K562 (cell line): ENCODE measurements around the gene ERBB3. TPM values are rescaled to one million over a fixed set of nuclear protein-coding genes. Genes with fewer than 3 reads are reported as not detected.

Source experiments
- BCL6 ChIP-seq: fragments of 250-450 bp; sonication (Bioruptor Pico); IDR thresholded peaks from 2 replicates; pipeline ENCODE4 v1.4.0; 2020
- CBX5 ChIP-seq: IDR thresholded peaks from 2 replicates; pipeline ENCODE4 v1.6.1; 2014; ENCODE audit warnings: low read depth, borderline replicate concordance
- CHCHD3 ChIP-seq: fragments of 250-450 bp; sonication (Bioruptor Pico); IDR thresholded peaks from 2 replicates; pipeline ENCODE4 v2.1.2; 2022; ENCODE audit warnings: mild to moderate bottlenecking
- DDX20 ChIP-seq: fragments of 450-650 bp; IDR thresholded peaks from 2 replicates; pipeline ENCODE4 v1.6.1; 2016; ENCODE audit warnings: missing genetic modification characterization, low read depth, mild to moderate bottlenecking, missing compliant biosample characterization, moderate library complexity
- EGR1 ChIP-seq: fragments of 450-650 bp; conservative IDR thresholded peaks from 2 replicates; pipeline ENCODE4 v1.6.1; 2017; ENCODE audit warnings: mild to moderate bottlenecking
- HSF4 ChIP-seq: fragments of 250-450 bp; sonication (Bioruptor Pico); IDR thresholded peaks from 2 replicates; pipeline ENCODE4 v2.1.2; 2022; ENCODE audit warnings: mild to moderate bottlenecking, moderate library complexity, borderline replicate concordance
- NFE2 ChIP-seq: IDR thresholded peaks from 2 replicates; pipeline ENCODE4 v1.6.1; 2014; ENCODE audit warnings: antibody characterized with exemption, low read depth
- NUFIP1 ChIP-seq: fragments of 450-650 bp; IDR thresholded peaks from 2 replicates; pipeline ENCODE4 v1.6.1; 2018; ENCODE audit not compliant: partially characterized antibody
- PYGO2 ChIP-seq: fragments of 450-650 bp; IDR thresholded peaks from 2 replicates; pipeline ENCODE4 v1.6.1; 2016; ENCODE audit warnings: mild to moderate bottlenecking, missing genetic modification characterization, moderate library complexity, missing compliant biosample characterization
- RFX7 ChIP-seq: fragments of 250-450 bp; sonication (Bioruptor Pico); IDR thresholded peaks from 2 replicates; pipeline ENCODE4 v1.5.1; 2021; ENCODE audit warnings: mild to moderate bottlenecking
- RNF2 ChIP-seq: sonication (generic); IDR thresholded peaks from 2 replicates; pipeline ENCODE4 v1.6.1; 2016
- SMARCC2 ChIP-seq: fragments of 450-650 bp; IDR thresholded peaks from 2 replicates; pipeline ENCODE4 v1.6.1; 2017; ENCODE audit warnings: antibody characterized with exemption, moderate library complexity, mild to moderate bottlenecking, low read depth
- SRSF9 ChIP-seq: fragments of 200-400 bp; formaldehyde crosslinking; IDR thresholded peaks from 2 replicates; pipeline ENCODE4 v1.6.1; 2017; ENCODE audit warnings: low read depth, low read length, borderline replicate concordance
- ZBTB1 ChIP-seq: sonication (generic); formaldehyde crosslinking; IDR thresholded peaks from 2 replicates; pipeline ENCODE4 v1.8.1; 2023; ENCODE audit warnings: missing genetic modification reagents, low read depth, mild to moderate bottlenecking, borderline replicate concordance
- polyA plus RNA-seq, 8 experiments: library from polyadenylated mRNA; depleted of rRNA in 4 of 8; stranded (reverse) in 5 of 8; unstranded in 3 of 8; fragments of >200 nt; fragmentation: Nextera tagmentation in 2 of 8; fragmentation: Illumina TruSeq in 1 of 8; extraction: Ambion mirVana in 2 of 8; extraction: Trizol in 1 of 8; gene quantifications; 2 replicates each; pipeline versions ENCODE4 v1.2.1 to v1.2.3, GENCODE V29; 2011 to 2014; ENCODE audit warnings: inconsistent platforms in 1 of 8, missing spikeins in 1 of 8
- total RNA-seq, 7 experiments: library from RNA; depleted of rRNA in 6 of 7; stranded (reverse); fragments of >200 nt in 6 of 7; fragmentation: Illumina TruSeq in 2 of 7; extraction: Trizol in 2 of 7; gene quantifications; 2 replicates each; pipeline versions ENCODE4 v1.2.1 to v1.2.3, GENCODE V29; 2011 to 2021; ENCODE audit warnings: low replicate concordance in 1 of 7
- TF ChIP-seq, protein P1 (sequence below): fragments of 200-800 bp; sonication (Bioruptor generic); IDR thresholded peaks from 2 replicates; pipeline ENCODE4 v1.6.1; 2017; ENCODE audit warnings: missing genetic modification characterization, missing compliant biosample characterization
- TF ChIP-seq, protein P2 (sequence below), 2 experiments: fragments of 450-650 bp in 1 of 2; IDR thresholded peaks; 2 replicates each; pipeline ENCODE4 v1.6.1; 2011 to 2017; ENCODE audit warnings: low read depth in 2 of 2, antibody characterized with exemption in 1 of 2, borderline replicate concordance in 1 of 2, low read length in 1 of 2, mild to moderate bottlenecking in 1 of 2, mixed read lengths in 1 of 2; ENCODE audit not compliant: control insufficient read depth in 1 of 2
- TF ChIP-seq, protein P3 (sequence below): fragments of 250-450 bp; sonication (Bioruptor Pico); IDR thresholded peaks from 2 replicates; pipeline ENCODE4 v1.8.0; 2021; ENCODE audit warnings: borderline replicate concordance, mild to moderate bottlenecking, moderate library complexity; ENCODE audit not compliant: poor library complexity, severe bottlenecking
- TF ChIP-seq, protein P4 (sequence below): fragments of 450-650 bp; IDR thresholded peaks from 2 replicates; pipeline ENCODE4 v1.6.1; 2018; ENCODE audit warnings: mild to moderate bottlenecking, low read depth; ENCODE audit not compliant: partially characterized antibody

The ERBB3 gene
- total and polyA plus RNA-seq, 9 of the 15 experiments (the other 6 are each of a cell fraction or from before 2014, with no cell fraction given), result 1.5 to 5.4 (median 3.8) TPM

DNA sequence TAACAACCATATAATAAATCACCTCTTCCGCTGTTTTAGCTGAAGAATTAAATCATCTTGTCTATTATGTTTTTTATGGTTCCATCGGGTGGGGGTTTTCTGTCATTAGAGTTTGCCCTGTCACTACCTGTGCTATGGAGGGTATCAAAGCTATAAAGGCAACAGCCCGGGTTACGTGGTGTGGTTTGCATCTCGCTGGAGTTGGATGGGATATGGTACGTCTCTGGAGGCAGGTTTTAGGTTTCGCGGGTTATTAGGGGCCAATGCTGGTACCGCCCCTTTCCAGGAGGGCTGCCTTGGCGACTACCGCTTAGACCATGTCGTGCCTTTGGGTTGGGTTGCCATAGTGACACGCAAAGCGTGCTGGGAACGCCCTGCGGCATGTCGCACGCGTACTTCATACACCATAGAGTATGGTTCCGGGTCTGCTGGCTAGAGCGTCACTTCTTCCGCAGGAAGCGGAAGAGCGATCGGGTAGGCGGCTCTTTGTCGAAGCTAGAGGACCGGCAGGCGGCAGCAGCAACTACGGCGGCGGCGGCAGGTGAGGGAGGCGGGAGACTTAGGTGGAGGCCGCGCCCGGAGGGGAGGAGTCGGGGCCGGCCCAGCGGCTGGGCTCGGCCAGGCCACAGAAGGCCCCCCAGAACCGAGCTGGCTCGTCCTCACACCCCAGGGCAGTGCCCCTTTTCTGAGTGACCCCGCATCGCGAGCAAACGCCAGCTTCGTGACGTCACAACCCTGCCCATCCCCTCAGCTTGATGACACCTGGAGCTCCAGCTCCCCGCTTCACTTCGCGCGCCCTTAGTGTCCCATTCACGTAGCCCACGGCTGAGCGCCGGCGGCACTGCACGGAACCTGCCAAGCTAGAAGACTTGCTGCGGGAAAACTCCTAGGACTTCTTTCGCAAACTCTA is 38.1 kb downstream of the ERBB3 start, which contains the start of gene ZC3H10 (continued):
- TF ChIP-seq, protein P1, sequence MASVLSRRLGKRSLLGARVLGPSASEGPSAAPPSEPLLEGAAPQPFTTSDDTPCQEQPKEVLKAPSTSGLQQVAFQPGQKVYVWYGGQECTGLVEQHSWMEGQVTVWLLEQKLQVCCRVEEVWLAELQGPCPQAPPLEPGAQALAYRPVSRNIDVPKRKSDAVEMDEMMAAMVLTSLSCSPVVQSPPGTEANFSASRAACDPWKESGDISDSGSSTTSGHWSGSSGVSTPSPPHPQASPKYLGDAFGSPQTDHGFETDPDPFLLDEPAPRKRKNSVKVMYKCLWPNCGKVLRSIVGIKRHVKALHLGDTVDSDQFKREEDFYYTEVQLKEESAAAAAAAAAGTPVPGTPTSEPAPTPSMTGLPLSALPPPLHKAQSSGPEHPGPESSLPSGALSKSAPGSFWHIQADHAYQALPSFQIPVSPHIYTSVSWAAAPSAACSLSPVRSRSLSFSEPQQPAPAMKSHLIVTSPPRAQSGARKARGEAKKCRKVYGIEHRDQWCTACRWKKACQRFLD (CRISPR knock-in tag), result no peak; the same call in 1 of the 2 replicates
- TF ChIP-seq DDX20 (tag) (no peak), EGR1 (no peak; the same call in 1 of the 2 replicates), HSF4 (no peak), ZBTB1 (CRISPR knock-in tag) (0 out of 2 replicates have a peak, but pooled peaks have one; percentile 50), SMARCC2 (no peak), BCL6 (0 out of 2 replicates have a peak, but pooled peaks have one; percentile 8), NUFIP1 (no peak), RNF2 (peak; percentile 72), CBX5 (no peak), NFE2 (0 out of 2 replicates have a peak, but pooled peaks have one; percentile 1), RFX7 (CRISPR knock-in tag) (peak; percentile 94), PYGO2 (tag) (no peak), SRSF9 (no peak), CHCHD3 (no peak)
- TF ChIP-seq, protein P2, sequence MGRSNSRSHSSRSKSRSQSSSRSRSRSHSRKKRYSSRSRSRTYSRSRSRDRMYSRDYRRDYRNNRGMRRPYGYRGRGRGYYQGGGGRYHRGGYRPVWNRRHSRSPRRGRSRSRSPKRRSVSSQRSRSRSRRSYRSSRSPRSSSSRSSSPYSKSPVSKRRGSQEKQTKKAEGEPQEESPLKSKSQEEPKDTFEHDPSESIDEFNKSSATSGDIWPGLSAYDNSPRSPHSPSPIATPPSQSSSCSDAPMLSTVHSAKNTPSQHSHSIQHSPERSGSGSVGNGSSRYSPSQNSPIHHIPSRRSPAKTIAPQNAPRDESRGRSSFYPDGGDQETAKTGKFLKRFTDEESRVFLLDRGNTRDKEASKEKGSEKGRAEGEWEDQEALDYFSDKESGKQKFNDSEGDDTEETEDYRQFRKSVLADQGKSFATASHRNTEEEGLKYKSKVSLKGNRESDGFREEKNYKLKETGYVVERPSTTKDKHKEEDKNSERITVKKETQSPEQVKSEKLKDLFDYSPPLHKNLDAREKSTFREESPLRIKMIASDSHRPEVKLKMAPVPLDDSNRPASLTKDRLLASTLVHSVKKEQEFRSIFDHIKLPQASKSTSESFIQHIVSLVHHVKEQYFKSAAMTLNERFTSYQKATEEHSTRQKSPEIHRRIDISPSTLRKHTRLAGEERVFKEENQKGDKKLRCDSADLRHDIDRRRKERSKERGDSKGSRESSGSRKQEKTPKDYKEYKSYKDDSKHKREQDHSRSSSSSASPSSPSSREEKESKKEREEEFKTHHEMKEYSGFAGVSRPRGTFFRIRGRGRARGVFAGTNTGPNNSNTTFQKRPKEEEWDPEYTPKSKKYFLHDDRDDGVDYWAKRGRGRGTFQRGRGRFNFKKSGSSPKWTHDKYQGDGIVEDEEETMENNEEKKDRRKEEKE (IDR thresholded peaks at IDR 0.05; ENCODE audit: borderline replicate concordance in 1 of 2, control insufficient read depth in 1 of 2, low read depth in 2 of 2, low read length in 1 of 2), result peak; percentile 80 to 92; a peak in 2 of 4 replicates
- TF ChIP-seq, protein P3, sequence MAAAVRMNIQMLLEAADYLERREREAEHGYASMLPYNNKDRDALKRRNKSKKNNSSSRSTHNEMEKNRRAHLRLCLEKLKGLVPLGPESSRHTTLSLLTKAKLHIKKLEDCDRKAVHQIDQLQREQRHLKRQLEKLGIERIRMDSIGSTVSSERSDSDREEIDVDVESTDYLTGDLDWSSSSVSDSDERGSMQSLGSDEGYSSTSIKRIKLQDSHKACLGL, result no peak
- TF ChIP-seq, protein P4, sequence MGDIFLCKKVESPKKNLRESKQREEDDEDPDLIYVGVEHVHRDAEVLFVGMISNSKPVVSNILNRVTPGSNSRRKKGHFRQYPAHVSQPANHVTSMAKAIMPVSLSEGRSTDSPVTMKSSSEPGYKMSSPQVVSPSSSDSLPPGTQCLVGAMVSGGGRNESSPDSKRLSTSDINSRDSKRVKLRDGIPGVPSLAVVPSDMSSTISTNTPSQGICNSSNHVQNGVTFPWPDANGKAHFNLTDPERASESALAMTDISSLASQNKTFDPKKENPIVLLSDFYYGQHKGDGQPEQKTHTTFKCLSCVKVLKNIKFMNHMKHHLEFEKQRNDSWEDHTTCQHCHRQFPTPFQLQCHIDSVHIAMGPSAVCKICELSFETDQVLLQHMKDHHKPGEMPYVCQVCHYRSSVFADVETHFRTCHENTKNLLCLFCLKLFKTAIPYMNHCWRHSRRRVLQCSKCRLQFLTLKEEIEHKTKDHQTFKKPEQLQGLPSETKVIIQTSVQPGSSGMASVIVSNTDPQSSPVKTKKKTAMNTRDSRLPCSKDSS, result no peak
